Activated CD4-positive, alpha-beta T cell treated with anti-CD3 and anti-CD28 coated beads, Interleukin-2, amount 50 U/mL, for 4 hours (primary cell): ENCODE data around the gene MED16.

Experiments
- DNase-seq, 2 experiments: peaks; one replicate each; pipeline ENCODE4 v3.0.0-alpha.2; 2020

The MED16 gene

GRCh38 chr19:892894-893689 lies at the start of gene MED16, which contains the start of gene RNU6-9:
MED16 (minus strand) TSS chr19:893187; CDS start chr19:891131, 2,056 bp downstream.
RNU6-9 (plus strand) TSS chr19:893484.
- peak; percentile 83 to 86 for DNase-seq

DNA sequence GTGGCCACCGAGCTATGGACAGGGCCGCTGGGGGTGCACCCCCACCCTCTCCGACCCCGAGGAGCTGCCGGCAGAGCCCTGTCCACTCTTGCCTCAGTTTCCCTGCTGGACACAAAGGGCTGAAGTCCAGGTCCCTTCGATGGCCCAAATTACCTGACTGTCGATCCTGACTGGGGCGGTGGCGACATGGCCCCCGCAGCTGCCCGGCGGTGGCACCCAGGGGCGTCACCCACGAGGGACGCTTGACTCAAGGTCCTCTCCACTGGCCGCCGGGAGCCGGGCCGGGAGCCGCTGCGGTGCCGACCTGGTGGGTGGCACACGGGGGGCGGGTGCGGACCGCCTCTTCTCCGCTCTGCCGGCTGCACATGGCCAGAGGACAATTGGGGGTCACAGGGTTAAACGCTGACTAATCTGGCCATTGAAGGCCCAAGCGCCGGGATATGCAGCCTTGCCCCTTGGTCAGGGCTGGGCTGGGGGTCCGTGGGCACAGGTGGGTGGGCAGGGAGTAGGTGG lies 49.2 kb upstream of the MED16 start:
- DNase-seq, result no peak

GRCh38 chr19:941292-942132 lies 48.5 kb upstream of the MED16 start:
- DNase-seq, result no peak

- peak; percentile 59 to 64 for DNase-seq
Measured at GRCh38 chr19:940591-941291, 47.8 kb upstream of the MED16 start.

- DNase-seq, result no peak
Measured at GRCh38 chr19:939922-940321, 46.9 kb upstream of the MED16 start.

- DNase-seq, result no peak
Measured at GRCh38 chr19:939439-939838, 46.5 kb upstream of the MED16 start.

DNA sequence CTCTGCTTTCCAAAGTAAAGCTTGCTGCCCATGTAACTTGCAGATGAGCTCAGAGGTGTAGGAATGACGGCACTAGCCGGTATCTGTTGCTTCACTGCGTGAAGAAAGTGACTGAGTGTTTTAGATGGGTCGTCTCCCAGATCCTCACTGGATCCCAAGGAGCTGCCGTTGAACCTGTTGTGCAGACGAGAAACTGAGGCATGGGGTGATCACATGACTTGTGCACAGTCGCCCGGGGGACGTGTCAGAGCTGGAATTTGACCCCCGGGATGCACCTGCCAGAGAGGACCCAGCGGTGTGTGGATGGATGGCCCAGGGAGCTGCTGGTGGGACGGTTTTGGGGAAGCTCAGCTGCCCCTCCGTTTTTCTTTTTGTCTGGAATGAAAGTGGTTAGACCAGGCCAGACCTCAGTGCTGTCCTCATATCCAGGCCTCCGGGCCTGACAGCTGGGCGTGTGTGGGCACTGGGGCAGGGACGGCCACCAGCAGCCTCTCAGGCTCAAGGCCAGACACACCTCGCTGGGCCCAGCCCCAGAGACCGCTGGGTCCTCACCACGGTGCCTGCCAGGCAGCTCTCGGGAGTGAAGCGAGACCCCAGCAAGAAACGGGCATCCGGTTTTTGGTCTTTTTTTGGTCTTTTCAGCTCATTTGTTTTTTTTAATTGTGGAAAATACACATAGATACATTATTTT lies 45.4 kb upstream of the MED16 start:
- no peak for DNase-seq

DNA sequence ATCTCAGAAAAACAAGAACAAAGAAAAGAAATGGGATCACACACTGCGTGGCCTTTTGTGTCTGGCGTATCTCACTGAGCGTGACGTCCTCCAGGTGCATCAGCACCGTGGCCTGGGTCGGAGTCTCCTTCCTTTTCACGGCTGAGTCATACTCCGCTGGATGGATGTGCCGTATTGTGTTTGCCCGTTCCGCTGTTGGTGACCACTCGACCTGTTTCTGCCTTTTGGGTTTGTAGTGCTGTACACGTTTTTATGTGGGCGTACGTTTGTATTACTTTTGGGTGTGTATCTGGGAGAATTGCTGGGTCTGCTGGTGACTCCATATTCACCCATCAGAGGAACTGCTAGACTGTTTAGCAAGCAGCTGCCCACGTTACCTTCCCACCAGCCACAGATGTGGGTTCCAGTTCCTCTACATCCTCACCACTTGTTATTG lies 44.3 kb upstream of the MED16 start:
- peak; percentile 31 to 48 for DNase-seq

GRCh38 chr19:936175-936546 lies 43.2 kb upstream of the MED16 start:
- DNase-seq, result no peak

GRCh38 chr19:934865-935479 lies 42.0 kb upstream of the MED16 start:
- no peak for DNase-seq

DNA sequence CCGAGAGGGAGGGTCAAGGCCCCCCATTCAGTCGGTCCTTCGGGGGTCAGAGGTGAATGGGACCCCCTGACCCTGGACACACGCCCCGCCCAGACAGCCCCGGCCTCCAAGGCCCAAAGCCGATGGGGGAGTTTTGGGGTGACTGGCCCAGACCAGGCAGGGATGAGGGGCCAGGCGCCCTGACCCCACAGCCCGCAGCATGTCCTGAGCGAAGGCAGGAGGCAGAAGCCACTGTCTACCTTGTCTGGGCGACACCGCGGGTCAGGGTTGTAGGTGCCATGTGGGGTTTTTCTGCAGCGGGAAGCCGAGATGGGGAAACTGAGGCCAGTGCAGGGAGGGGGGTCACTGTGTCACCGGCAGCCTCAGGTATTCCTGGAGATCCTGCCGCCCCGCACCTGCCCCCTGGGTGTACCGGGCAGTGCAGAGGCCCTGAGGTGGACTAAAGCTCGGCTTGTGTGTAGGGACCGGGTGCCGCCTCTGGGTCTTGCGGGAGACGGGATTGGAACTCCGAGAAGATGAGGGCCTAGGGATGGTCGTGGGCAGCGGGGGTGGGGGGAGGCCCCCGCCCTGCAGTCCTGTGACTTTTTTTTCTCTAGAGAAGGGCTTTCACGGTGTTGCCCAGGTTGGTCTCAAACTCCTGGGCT lies 41.3 kb upstream of the MED16 start:
- DNase-seq, result no peak

DNA sequence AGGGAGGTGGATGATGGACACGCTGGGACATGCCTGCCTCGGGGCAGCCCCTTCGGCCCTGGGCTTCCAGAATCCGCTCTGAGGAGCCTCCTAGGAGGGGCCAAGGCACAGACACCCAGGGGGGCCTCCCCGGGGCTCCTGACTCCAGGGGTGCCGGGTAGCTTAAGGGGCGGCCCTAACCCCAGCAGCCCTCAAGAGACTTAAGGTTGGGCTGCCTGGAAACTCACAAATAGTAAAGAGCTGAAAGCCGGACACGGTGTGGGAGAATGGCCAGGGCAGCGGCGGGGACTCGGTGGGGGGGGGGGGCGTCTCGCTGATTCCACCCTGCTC lies 40.5 kb upstream of the MED16 start:
- no peak for DNase-seq

- peak in 1 of 2 experiments; percentile 34 for DNase-seq
Measured at GRCh38 chr19:932648-933552, 39.9 kb upstream of the MED16 start.

DNA sequence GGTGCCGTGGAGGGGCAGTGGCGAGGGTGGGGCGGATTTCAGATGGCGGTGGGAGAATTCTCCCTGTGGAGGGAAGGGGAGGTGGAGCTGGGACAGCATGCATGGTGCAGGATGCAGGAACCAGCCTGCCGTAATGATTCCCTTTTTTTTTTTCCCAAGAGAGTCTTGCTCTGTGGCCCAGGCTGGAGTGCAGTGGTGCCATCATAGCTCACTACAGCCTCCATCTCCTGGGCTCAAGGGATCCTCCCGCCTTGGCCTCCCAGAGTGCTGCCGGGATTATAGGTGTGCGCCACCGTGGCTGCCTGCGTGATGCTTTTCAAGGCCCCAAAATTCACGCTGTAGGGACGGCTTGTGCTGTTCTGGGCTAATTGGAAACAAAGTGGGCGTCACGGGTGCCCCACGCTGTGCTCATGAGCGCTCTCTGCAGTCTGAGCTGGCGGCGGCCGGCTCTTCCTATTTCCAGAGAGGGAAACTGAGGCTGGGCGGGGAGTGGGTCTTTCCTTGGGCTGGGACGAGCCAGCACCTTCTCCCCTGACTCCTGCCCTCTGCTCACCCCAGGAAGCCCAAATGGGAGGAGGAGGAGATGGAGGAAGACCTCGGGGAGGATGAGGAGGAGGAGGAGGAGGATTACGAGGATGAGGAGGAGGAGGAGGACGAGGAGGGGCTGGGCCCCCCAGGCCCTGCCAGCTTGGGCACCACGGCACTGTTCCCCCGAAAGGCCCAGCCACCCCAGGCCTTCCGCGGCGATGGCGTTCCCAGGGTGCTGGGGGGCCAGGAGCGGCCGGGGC lies 39.1 kb upstream of the MED16 start:
- no peak for DNase-seq

GRCh38 chr19:929891-930258 lies 36.9 kb upstream of the MED16 start:
- DNase-seq, result no peak

GRCh38 chr19:929203-929890 lies 36.4 kb upstream of the MED16 start:
- no peak for DNase-seq

DNA sequence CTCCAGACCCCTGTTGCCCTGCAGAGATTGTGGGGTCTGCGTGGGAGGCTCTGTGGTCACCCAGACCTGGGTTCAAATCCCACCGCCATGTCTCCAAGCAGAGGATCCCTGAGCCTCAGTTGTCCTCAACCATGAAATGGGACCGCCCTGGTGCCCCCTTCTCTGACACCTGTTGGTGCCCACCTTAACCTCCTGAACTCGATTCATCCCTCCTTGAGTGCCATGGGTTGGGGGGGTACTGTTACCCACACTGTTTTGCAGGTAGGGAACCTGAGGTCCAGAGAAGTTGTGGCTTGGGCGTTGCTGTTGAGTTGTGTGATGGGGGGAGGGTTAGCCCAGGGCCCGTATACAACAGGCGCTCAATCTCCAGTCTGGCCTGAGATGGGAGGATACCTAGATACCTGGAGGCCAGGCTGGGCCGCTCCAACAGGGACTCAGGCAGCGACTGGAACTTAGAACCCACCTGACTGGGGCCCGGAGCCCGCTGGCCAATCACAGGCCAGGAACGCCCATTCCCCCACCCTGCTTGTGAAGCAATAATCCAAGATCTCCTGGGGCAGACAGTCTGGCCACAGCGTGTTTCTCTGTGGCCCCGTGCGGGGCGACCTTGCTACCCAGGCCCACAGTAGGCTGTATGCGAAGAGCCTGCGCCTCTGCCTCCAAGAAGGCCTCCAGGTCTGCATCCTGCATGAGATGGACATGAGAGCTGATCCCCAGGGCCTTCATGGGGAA lies 35.6 kb upstream of the MED16 start:
- no peak for DNase-seq

- DNase-seq, result no peak
Measured at GRCh38 chr19:927780-928401, 34.9 kb upstream of the MED16 start.
